Epithelial cell of prostate (primary cell): ENCODE results near the gene MORN1.

Experiments
- DNase-seq: peaks from one replicate; pipeline ENCODE4 v3.0.0-alpha.2; 2011; ENCODE audit warnings: low read depth, low spot score
- H3K27ac ChIP-seq: fragments of 450-650 bp; 2 replicates; pipeline ENCODE4 v1.5.1; 2017; ENCODE audit warnings: mild to moderate bottlenecking

Gene MORN1

DNA sequence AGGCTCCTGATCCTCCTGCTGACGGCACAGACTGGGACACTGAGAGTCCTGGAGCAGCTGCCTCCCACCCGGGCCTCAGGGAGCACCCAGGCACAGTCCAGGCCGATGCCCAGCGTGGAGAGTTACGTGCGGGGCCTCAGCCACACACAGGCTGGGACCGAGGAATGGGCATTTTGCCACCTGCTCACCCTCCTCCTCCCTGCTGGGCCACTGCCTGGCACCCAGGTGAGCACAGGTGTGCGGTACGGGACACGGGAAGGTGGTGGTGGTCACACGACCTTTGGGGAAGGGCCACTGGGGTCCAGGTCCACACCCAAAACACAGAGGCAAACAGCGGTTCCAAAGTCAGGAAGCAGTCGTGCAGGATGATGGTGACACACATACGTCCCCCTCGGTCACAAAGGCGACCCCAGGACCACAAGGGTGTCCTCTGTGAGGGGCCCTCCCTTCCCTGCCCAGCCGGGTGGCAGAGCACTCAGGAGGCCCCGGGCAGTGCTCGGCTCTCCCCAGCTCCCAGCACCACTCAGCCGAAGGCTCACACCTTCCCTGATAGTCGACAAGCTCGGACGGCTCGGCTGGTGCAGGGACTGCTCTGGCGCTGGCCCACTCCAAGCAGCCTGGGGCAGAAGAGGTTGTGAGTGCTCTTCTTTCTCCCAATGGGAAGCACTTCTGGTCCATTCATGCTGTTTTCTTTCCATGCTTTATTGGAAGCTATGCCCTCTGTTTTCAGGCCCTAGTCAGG, 14.3 kb downstream of the MORN1 start:
- H3K27ac ChIP-seq: no peak overlapping the region
- DNase-seq: no peak

DNA sequence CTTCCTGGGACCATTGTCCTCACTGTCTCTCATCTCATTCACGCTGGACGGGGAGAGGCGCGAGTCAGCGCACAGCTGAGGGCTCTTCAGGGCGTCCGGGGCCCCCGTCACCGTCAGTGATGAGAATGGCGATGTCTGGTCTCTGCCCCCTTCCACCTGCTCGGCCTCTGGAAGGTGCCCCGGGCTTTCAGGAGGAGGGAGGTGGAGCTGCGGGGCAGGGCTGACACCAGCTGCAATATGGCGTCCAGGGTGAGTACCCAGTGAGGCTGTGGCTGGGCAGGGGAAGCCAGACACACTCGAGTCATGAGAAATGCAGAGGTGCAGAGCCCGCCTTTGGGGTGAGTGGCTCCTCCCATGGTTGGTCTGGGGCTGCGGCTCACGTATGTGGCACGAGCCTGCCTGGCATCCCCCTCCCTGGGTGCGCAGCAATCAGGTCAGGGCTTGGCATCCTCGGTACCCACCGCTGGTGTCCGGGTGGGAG, 15.1 kb downstream of the MORN1 start:
- no peak overlapping the region for H3K27ac ChIP-seq
- DNase-seq: no peak

DNA sequence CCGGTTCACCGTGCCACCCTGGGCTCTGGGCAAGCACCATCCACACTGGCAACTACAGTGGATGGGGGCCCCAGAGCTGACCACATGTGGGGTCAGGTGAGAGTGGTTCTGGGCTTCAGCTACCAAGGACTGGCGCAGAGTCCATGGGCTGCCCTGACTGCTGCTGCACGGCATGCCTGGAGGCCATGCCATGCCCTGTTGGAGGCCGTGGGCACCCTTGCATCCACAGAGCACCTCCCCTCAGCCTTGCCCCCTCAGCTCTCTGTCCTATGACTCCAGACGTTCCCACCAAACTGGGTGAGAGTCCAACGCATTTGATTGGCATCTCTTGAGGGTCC, 15.5 kb downstream of the MORN1 start:
- no peak overlapping the region for H3K27ac ChIP-seq
- DNase-seq: no peak

- no peak for DNase-seq
- H3K27ac ChIP-seq: no peak overlapping the region
Measured at GRCh38 chr1:2375246-2375922, 16.0 kb downstream of the MORN1 start.

- no peak for DNase-seq
- no peak overlapping the region for H3K27ac ChIP-seq
Measured at GRCh38 chr1:2374252-2375155, 16.9 kb downstream of the MORN1 start.

DNA sequence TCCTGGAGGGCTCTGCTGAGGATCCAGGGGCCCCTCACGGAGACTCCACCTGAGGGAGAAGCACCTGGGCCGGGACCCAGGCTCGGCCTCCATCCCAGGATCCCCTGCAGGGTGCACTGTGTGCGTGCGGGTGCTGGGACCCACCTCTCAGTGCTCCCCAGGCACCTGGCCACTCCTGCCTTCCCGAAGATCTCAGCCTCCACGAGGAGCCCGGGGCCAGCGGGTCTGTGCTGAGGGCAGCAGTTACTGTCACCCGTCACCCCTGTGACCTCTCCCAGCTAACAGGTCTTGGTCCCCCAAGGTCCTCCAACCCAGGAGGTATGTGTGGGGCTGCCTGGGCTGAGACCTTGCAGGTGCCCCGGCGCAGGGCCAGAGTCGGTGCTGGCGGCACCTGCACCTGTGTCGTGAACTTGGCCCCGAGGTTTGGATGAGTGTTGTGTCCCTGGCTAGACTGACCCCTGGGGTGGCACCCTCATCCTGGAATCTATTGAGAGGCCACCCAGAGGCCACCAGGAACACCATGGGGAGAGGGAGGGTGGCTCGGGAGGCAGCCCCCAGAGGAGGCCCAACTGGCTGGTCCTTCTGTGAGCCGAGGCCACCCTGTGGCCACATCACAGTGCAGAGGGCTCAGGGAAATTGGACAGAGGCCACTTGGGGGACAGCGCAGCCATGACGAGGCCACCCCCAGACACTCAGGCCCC, 17.7 kb downstream of the MORN1 start:
- no peak for DNase-seq
- H3K27ac ChIP-seq: no peak overlapping the region

DNA sequence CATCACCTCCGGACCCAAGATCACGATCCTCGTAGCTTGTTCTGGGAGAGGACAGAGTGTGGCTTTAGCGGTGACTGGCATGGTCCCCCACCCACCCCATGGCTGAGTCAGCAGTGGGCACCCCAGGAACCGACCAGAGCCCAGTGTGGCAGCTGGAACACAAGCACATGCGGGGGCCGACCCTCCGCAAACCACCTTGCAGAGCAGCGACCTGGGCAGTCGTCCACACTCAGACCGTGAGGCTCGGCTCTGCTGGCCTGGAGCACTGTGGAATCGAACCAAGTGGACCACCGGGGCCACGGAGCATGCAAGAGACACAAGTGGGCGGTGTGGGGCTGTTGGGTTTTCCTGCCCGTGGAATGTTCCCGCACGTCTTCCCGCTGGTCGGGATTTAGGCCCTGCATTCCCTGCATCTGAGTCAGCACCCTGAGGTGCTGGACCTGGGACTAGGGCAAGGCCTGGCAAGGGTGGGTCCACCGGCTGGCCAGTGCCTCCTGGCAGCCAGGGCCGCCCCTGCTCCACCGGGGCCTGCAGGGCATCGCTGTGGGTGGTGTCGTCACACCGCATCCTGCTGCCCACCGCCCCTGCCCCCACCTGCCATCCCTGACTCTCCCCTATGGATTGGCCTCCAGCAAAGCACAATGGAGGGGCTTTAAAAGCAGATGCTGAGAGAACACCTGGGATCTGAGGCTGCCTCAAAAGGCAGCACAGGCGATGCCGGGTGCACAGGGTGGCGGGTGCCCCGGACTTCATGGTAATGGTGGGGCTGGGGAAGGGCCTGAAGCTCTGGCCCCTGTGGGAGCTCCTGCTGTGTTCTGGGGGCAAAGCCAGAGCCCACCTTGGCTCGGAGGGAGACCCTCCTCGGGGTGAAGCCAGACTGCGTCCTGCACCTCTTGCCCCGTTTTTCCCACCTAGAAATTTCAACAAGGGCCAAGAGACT, 18.5 kb downstream of the MORN1 start:
- no peak overlapping the region for H3K27ac ChIP-seq
- DNase-seq: no peak

DNA sequence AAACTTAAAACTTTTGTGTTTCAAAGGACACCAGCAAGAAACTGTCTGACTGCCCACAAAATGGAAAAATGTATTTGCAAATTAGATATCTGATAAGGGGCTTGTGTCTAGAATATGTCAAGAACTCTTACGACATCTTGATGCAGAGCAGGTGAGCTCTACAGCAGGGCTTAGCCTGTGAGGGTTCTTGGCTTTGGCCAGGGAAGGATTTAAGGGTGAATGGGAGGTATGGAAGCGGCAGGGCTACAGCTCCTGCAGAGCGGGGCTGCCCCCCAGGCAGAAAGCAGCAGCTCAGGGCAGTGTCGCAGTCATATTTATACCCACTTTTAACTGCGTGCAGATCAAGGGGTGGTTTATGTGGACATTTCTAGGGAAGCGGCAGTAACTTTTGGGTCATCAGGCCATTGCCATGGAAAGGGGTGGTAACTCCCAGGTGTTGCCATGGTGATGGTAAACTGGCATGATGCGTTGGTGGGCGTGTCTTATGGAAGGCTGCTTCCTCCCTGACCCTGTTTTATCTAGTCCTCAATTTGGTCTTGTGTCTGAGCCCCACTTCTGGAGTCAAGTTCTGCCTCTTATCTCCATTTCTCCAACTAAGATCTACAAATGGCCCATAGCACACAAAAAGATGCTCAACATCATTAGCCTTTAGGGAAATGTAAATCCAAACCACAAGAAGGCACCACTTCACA, 23.2 kb downstream of the MORN1 start:
- DNase-seq: no peak
- no peak overlapping the region for H3K27ac ChIP-seq

GRCh38 chr1:2363847-2364513, 27.4 kb downstream of the MORN1 start:
- DNase-seq: no peak
- H3K27ac ChIP-seq: no peak overlapping the region

GRCh38 chr1:2360588-2361364, 30.6 kb downstream of the MORN1 start:
- no peak for DNase-seq
- H3K27ac ChIP-seq: no peak overlapping the region

DNA sequence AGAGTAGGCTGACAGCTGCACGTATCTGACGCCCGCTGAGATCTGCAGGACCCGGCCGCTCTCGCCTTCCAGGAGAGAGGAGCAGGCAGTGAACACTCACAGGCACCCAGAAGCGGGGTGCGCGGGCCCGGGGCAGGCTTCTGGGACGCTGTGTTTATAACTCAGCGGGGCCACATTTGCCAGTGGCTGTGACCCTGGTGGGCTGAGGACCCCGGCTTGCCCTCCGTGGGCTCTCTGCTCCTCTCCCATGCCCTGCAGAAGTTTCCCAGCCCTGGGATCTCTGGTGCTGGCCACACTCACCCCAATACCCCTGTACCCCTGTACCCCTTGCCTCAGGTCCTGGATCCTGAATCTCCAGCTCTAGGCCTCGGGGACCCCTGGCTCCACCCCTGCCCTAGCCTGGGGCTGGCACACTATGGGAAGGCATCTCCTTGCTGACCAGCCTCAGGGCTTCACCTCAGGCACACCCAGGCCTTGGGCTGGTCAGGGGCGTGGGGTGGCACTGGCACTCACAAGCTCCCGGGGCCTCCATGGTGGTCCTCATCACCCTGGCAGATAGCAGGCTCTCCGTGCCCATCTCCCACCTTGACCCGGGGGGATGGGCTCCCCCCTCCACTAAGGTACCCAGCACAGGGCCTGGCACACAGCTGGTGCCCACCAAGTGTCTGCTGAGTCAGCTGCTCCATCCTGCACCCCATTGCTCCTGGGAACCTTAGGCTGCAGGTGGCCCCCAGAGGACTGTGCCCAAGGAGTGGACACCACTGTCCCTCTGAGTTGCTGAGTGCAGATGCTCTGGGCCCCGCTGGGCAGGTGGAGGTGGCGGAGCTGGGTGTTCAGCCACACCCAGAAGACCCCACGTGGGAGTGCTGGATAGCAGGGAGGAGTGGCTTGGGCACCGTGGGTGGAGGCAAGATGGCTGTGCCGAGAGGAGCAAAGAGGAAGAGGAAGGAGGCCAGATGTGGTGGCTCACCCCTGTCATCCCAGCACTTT, 32.4 kb downstream of the MORN1 start:
- no peak overlapping the region for H3K27ac ChIP-seq
- no peak for DNase-seq

DNA sequence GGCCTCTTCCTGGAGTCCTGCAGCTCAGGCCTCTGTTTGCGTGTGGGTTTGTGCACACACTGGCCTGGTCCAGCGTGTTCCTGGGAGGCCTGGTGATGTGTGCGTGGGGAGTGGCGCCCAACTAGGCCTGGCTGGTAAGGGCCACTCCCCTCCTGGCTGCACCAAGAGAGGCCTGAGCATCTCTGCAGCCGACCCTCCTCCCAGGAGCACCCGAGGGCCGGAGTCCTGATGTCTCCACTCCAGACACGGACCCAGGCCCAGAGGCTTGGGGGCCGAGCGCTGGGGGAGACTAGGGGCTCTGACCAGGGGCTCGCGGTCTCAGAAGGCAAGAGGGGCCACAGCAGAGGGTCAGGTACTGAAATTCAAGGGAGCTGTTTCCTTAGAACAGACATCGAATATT, 33.3 kb downstream of the MORN1 start:
- DNase-seq: no peak

DNA sequence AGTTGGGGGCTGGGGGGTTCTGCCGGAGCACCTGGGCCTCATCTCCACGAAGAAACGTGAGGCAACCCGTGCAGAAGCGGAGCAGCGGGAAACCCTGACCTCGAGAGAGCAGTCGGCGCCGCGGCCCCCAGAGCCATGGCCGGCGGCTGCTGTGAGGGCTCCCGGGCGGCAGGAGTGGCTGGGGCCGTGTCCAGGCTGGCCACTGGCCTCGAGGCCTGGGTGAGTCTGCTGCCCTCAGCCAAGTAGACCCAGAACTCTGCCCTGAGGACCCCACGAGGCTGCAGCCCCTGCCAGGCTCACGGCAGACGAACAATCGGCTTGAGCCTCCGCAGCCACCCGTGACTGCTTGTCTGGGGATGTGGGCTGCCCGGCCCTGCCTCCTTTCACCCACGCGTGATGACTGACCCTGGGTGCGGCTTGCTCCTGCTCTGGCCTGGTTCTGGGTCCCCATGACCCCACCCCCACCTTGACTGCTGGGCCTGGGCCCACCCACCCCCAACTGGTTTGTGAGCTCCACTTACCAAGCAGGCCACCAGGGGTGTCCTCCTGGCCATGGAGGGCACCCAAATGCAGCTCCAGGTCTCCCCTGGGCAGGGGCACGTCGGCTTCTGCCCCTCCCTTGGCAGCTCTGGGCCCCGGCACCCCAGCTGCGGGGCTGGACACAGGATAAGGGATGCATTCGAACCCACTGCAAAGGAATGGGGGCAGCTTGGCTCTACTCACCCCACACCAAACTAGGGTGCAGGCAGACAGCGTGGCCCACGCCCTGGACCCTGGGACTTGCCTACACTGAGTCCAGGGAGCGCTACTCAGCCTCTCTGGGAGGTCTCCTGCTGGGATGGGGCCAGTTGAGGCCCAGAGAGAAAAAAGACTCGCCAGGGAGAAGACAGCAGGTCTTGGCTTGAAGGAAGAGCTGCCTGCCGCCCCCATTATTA, 34.2 kb downstream of the MORN1 start:
- DNase-seq: no peak
- H3K27ac ChIP-seq: no peak overlapping the region

More for the DNA sequence above, 33.3 kb downstream of the MORN1 start:
- no peak overlapping the region for H3K27ac ChIP-seq

- DNase-seq: no peak
- H3K27ac ChIP-seq: no peak overlapping the region
Measured at GRCh38 chr1:2356401-2356800, 35.0 kb downstream of the MORN1 start.
